AG08395 (cell line): ENCODE results near the gene PPP4R4.
"Not testable (repeated sequence)": the region's sequence is repeated elsewhere in the genome, so short reads cannot be mapped to it uniquely, and the experiment has no call there.

ENCODE experiments used
- DNase-seq: peaks from one replicate; pipeline ENCODE4 v3.0.0; 2012; ENCODE audit warnings: mixed read lengths, low spot score

Gene PPP4R4

GRCh38 chr14:94177806-94178205, 3.7 kb downstream of the PPP4R4 start:
- no peak for DNase-seq

GRCh38 chr14:94179244-94179643, 5.1 kb downstream of the PPP4R4 start:
- no peak for DNase-seq

GRCh38 chr14:94180655-94181271, 6.6 kb downstream of the PPP4R4 start:
- peak; percentile 51 for DNase-seq

GRCh38 chr14:94181835-94182234, 7.7 kb downstream of the PPP4R4 start:
- no peak for DNase-seq

- no peak for DNase-seq
These were observed 18.4 kb downstream of the PPP4R4 start for GRCh38 chr14:94192536-94192935.

GRCh38 chr14:94193776-94194175, 19.7 kb downstream of the PPP4R4 start:
- DNase-seq = no peak

- no peak for DNase-seq
These were observed 21.9 kb downstream of the PPP4R4 start for GRCh38 chr14:94196057-94196456.

- DNase-seq = no peak
These were observed 29.5 kb downstream of the PPP4R4 start for GRCh38 chr14:94203473-94204210.

GRCh38 chr14:94213021-94213420, 38.9 kb downstream of the PPP4R4 start:
- DNase-seq = peak; percentile 31

- no peak for DNase-seq
These were observed 39.6 kb downstream of the PPP4R4 start for GRCh38 chr14:94213741-94214140.

GRCh38 chr14:94217116-94217515, 43.0 kb downstream of the PPP4R4 start:
- DNase-seq = no peak

- DNase-seq = not testable (repeated sequence)
These were observed 44.2 kb downstream of the PPP4R4 start for GRCh38 chr14:94218198-94218886.

- no peak for DNase-seq
These were observed 49.9 kb downstream of the PPP4R4 start for GRCh38 chr14:94224040-94224439.

- no peak for DNase-seq
These were observed 51.6 kb downstream of the PPP4R4 start for GRCh38 chr14:94225460-94226378.

GRCh38 chr14:94227029-94227428, 52.9 kb downstream of the PPP4R4 start:
- DNase-seq = peak; percentile 24

- DNase-seq = no peak
These were observed 62.9 kb downstream of the PPP4R4 start for GRCh38 chr14:94237046-94237445.

GRCh38 chr14:94237983-94238382, 63.9 kb downstream of the PPP4R4 start:
- no peak for DNase-seq

GRCh38 chr14:94239406-94239805, 65.3 kb downstream of the PPP4R4 start:
- DNase-seq = no peak

- DNase-seq = no peak
These were observed 70.1 kb downstream of the PPP4R4 start for GRCh38 chr14:94244182-94244581.

GRCh38 chr14:94264195-94264594, 90.1 kb downstream of the PPP4R4 start:
- not testable (repeated sequence) for DNase-seq

GRCh38 chr14:94267352-94267751, 93.2 kb downstream of the PPP4R4 start:
- no peak for DNase-seq

GRCh38 chr14:94268582-94268981, 94.5 kb downstream of the PPP4R4 start:
- not testable (repeated sequence) for DNase-seq
